GM21447 (cell line): ENCODE data around the gene ARSD.
"Not testable (repeated sequence)": the region's sequence is repeated elsewhere in the genome, so short reads cannot be mapped to it uniquely, and the experiment has no call there.

ENCODE experiments used
- ATAC-seq: cut with Tn5 transposase; IDR thresholded peaks from one replicate; pipeline ENCODE4 v1.9.1; 2021; ENCODE audit not compliant: unreplicated experiment

The ARSD gene

DNA sequence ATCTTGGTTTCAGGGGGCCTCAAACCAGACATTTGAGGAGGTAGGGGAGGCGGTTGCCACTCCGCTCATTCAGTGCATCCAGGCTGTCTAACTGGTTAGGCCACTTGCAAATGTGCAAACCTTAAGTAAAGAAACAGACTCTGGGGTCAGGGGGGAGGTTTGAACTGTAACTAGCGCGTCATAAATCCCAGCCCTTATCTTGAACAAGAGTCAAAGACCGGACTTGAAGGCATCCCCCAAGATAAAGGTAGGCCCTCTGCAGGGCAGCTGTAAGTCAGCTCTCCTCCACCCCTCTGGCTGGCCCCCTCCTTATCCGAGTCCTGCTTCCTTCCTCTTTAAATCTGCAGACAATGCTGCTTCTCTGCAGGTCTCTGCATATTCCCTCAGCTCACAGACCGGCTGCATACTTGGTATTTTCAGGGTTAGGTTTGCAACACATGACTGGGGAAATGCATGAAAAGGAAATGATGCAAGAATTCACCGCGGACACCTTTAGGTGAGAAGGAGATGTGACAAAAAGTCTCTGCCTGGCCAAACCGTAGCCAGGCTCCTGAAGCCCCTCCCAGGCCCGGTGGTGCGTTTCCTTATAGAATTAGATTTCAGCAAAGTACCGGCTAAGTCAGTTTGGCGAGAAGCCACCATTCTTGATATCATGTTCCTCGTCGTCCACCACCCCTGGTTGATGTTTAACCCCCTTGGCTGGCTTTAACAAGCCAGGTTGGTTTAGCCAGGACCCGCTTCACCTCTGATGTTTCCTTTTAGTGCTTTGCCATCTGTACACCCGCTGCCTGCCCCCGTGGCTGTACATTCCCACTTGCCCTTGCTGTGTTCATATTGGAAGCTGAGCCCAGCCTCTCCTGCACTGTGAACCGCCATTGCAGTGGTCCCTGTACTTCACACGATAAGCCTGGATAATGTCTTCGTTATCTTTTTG lies 31.2 kb downstream of the ARSD start:
- ATAC-seq, result peak; percentile 83

GRCh38 chrX:2897311-2897689 lies 31.8 kb downstream of the ARSD start:
- ATAC-seq, result no peak

- no peak for ATAC-seq
These were observed 34.2 kb downstream of the ARSD start for GRCh38 chrX:2894885-2895292.

- no peak for ATAC-seq
These were observed 36.3 kb downstream of the ARSD start for GRCh38 chrX:2892816-2893215.

- ATAC-seq, result not testable (repeated sequence)
These were observed 38.3 kb downstream of the ARSD start for GRCh38 chrX:2890536-2891460.

DNA sequence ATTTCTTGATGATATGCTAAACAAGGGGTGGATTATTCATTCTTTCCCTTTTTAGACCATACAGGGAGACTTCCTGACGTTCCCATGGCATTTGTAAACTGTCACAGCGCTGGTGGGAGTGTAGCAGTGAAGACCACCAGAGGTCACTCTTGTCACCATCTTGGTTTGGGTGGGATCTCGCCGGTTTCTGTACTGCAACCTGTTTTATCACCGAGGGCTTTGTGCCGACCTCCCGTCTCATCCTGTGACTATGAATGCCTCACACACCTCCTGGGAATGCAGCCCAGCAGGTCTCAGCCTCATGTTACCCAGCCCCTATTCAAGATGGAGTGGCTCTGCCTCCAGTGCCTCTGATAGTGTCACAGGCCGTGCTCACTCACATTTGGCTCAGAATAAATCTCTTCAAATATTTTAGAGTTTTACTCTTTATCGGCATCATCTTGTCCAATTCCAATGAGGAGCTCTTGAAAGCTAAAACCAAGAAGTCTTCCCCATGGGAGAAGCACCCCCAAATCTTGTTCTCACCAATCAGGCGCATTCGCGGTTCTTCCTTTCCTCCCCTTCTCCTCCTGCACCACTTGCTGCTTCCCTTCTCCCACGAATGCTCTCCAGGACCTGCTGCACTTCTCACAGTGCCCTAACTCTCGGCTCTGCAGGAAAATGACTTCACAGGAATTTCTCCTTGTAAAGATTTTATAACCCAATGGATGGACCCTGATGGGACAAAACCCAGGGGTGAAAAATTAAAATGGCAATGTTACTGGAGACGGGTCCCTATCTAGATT lies 39.2 kb downstream of the ARSD start:
- ATAC-seq, result not testable (repeated sequence)

DNA sequence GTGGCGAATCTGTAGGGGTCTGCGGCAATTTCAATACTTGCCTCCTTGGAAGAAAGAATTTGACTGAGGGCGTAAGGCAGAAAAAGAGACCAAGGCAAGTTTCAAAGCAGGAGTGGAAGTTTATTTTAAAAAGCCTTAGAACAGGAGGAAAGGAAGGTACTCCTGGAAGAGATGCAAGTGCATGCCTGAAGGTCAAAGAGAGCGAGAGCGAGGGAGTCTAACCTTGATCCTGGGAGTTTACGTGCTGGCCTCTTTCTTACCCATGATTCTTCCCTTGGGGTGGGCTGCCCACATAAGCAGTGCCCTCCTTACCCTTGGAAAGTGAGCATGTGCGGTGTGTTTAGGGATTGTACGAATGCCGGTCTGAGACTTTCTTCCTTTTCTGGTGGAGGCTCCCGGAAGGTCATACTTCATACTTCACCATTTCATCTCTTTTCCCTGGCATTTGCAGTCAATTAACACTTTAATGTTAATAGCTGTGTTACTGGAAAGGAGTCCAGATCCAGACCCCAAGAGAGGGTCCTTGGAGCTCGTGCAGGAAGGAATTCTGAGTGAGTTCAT lies 40.0 kb downstream of the ARSD start:
- ATAC-seq, result no peak

- ATAC-seq, result no peak
These were observed 40.8 kb downstream of the ARSD start for GRCh38 chrX:2888309-2888708.

- ATAC-seq, result no peak
These were observed 45.4 kb downstream of the ARSD start for GRCh38 chrX:2883770-2884169.

GRCh38 chrX:2879670-2880069 lies 49.5 kb downstream of the ARSD start:
- no peak for ATAC-seq

GRCh38 chrX:2878563-2878962 lies 50.6 kb downstream of the ARSD start:
- ATAC-seq, result no peak

DNA sequence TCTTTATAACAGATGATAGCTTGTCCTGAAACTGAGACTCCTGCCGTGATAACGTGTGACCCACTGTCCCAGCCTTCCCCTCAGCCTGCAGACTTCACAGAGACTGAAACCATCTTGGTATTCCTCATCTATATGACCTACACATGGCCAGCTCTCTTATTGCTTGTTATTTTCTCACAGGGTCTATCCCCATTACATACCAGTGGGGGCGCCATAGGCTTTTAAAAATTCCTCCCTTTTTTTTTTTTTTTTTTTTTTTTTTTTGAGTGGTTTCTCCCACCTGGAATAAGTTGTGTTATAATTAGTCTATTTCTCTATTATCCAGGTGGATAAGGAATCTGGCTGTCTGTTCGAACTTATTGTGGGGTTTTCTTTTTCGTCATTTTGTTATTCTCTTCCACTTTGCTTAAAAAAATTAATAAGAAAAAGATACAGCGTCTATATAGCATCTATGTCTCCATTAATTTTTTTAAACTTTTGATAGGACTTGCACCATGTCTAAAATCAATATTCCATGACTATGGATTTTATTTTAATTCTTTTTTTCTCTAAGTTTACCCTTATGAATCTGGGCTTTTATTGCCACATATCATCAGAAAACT lies 53.2 kb downstream of the ARSD start:
- no peak for ATAC-seq

- no peak for ATAC-seq
These were observed 54.0 kb downstream of the ARSD start for GRCh38 chrX:2875136-2875481.

DNA sequence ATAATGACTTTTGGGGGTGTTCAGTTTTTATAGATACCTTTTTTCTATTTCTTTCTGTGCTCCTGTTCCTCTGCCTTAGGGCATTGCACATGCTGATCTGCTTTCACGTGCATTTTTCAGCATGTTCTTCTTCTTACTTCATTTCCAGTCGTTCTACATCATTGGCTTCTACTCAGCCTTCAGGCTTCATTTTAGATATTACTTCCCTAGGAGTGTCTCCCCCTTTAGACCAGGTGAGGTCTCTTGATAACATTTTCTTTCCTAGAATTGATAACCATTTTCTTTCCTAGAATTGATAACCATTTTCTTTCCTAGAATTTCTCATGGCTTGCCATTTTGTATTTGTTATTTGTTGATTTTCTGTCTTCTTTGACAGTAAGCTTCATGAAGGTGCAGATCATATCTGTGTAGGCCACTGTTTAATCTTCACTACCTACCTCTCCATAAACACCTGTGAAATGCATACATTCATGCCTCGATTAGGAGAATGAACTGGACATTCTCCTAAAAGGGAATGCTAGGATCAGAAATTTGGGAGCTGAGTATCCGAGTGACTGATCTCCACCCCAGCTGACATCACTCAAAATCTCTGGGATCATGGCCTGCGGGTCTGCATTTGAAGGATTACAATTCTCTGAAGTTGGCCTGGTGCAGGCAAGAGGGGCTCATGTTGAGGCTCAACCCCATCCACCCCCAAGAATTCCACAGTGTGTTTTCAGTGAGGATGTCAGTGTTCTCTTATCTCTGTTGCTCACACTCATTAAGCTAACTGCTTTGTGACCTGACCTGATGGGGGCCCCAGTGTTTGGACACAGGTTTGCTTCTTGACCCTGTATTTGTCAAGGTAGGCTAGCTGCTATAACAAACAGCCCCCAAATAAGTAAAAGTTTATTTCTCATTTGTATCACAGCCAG lies 54.7 kb downstream of the ARSD start:
- ATAC-seq, result no peak

DNA sequence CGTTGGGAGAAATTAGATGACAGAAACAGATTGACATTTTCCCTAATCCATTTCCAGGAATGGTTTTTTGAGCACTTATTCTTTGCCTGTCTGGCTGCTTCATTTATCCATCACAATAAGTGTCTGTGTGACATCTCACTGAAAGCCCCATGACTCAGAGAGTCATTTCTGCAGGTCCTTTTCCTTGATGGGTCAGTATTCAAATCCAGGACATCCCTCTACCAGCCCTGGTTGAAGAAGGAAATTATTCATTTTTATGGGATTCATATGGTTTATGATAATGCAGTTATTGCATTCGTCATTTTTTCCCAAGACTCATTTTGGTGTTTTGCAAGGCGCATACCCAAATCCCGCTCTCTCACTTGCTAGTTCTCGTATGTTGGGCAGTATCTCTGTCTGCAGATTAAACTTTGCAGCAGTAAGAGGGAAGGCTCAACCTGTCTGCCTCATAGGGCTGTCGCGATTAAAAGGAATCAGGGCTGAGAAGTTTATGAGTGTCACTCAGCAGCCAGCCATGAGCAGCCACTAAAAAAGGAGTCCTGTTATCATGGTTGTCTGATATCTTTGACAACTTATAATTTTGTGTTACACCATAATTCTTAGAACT lies 56.4 kb downstream of the ARSD start:
- no peak for ATAC-seq

GRCh38 chrX:2871831-2872230 lies 57.3 kb downstream of the ARSD start:
- no peak for ATAC-seq

DNA sequence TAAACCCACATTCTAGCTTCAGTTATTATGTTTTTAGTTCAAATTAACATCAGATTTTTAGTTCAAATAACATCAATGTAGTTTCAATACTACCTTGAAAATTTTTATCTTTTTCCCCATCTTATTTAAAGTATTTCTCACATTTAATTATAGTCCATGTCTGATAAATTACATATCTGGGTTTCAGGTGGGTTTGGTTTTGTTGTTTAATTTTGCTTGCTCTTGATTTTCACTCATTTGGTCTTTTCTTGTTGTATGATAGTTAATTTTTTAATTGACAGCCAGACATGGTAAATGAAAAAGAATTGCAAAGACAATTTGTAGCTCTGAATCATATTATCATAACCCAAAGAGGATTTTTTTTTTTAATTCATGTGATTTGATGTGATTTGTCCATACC lies 58.5 kb downstream of the ARSD start:
- ATAC-seq, result no peak

DNA sequence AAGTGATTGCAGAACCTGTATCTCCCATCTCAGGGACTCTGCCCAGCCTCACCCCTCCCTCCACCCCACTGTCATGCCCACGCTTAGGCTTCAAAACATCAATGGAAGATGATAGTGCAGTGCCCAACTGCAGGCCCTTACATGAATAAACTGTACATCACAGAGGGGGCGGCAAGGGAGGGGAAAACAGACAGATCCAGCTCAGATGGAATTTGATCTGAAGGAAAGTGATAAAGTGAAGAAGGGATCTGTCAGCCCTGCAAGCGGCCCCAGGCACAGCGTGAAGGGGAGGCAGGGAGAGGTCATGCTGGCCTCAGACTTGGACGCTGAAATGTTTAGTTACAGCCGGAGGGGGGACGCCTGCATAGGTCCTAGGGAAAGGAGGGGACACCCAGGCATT lies 61.9 kb downstream of the ARSD start:
- no peak for ATAC-seq

DNA sequence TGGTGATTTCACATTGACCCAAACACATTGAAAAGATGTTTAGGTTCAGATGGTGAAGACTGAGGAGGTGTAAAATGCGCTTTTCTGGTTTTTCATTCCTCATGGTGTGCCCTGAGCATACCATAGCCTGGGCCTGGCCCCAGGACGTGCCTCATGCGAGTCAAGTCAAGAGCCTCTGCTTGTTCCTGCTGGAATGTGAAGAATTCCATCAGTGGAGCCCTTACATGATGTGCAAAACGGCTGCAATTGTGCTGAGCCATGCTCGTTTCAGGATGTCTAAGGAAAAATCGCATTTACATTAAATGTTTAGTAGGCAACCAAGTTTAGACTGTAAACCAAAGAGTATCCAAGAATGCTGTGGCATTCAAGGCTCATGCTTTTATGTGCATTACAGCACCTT lies 65.5 kb downstream of the ARSD start:
- no peak for ATAC-seq
